ENCODE data around the gene CDH26. TPM values are rescaled to one million over a fixed set of nuclear protein-coding genes. Genes with fewer than 3 reads are reported as not detected.

CDH26 gene
- under 0.01 TPM in 1 of 2 replicates, not detected in the other for total RNA-seq

GRCh38 chr20:59958123-59958522 is at the start of gene CDH26:
TSS of gene CDH26 (plus strand) at chr20:59958423. CDS start at chr20:59958727, 304 bp downstream.

DNA sequence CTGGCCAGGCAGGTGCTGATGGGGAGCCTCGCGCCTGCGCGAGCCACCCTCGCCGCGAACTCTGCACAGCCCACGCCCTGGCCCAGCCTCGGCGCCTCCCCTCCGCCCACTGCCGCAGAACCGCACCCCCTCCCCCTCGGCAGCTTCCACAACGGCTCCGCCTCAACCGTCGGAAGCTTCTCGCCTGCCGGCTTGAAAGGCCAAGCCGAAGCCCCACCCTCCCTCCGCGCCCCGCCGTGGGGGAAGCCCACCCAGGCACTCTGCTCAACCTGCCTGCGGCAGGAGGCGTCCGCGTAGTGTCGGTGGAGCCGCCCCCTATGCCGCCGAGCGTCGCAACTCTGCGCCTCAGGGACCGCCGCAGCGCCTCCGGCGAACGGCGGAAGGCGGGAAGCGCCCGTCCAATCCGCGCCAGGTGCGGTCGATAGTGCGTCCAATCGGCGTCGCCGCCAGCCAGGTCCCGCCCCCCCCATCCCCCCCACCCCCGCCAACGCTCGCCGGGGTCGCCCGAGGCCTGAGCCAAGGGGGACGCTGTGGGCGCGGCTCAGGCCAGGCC is 24.9 kb upstream of the CDH26 start, which contains the start of gene SYCP2:
SYCP2 (minus strand) TSS at position 342 of the 553 bp plus-strand sequence. CDS start 11,224 bp downstream, outside the sequence.

GRCh38 chr20:59940129-59940955 is 17.9 kb upstream of the CDH26 start, which contains the start of the genes FAM217B and PPP1R3D:
TSS of gene FAM217B (plus strand) at chr20:59940389. CDS start at chr20:59943944, 3,555 bp downstream.
TSS of gene PPP1R3D (minus strand) at chr20:59940305. CDS start at chr20:59939931, 374 bp downstream.

Other genes starting within 250 kb of the CDH26 start
- 0.13 and 0.30 TPM in 2 replicates for gene SYCP2, start 24.8 kb upstream of the CDH26 start, total RNA-seq
- gene PPP1R3D, start 18.1 kb upstream of the CDH26 start, total RNA-seq, result 4.7 and 5.0 TPM in 2 replicates
- gene FAM217B, start 18.0 kb upstream of the CDH26 start, total RNA-seq, result 3.2 and 4.1 TPM in 2 replicates